ENCODE results near the gene HIVEP1.

Gene HIVEP1

GRCh38 chr6:11975353-11975977 lies 36.6 kb upstream of the HIVEP1 start:
- DNase-seq (ENCODE audit: low spot score): no peak
- no CpG with 5 or more reads among the region's 14 CpGs for WGBS, 2 donors (ENCODE audit: extremely low coverage in 2 of 2, insufficient read length in 2 of 2, insufficient replicate concordance in 1 of 2)
- Histone ChIP-seq H3K4ac (ENCODE audit: low read length) (no peak overlapping the region), H3K36me3 (replicated peaks in 1 of 2; ENCODE audit: control insufficient read depth in 2 of 2, insufficient read depth in 2 of 2, low read length in 2 of 2) (no peaks in the 10 kb centered on the region), H2BK5ac (ENCODE audit: low read length) (no peak overlapping the region), H3K9me3 (replicated peaks in 1 of 2; ENCODE audit: control insufficient read depth in 2 of 2, insufficient read depth in 1 of 2, low read depth in 1 of 2, low read length in 2 of 2) (no peaks in the 10 kb centered on the region), H2AK5ac (ENCODE audit: low read depth, low read length) (no peak overlapping the region), H2AFZ (ENCODE audit: low read length) (no peak overlapping the region), H3K4me1 (ENCODE audit: control insufficient read depth in 2 of 2, insufficient read depth in 1 of 2, low read depth in 1 of 2, low read length in 2 of 2) (no peaks in the 10 kb centered on the region), H3K9ac (ENCODE audit: low read depth, low read length, poor library complexity) (no peak overlapping the region), H2BK120ac (ENCODE audit: low read depth, low read length) (no peak overlapping the region), H3K23ac (ENCODE audit: low read depth, low read length, poor library complexity) (no peak overlapping the region), H3K4me3 (ENCODE audit: low read length in 2 of 2) (no peak overlapping the region), H2BK15ac (ENCODE audit: low read length) (no peak overlapping the region), H3K4me2 (ENCODE audit: insufficient read depth, low read length, poor library complexity, severe bottlenecking) (no peak overlapping the region), H4K8ac (ENCODE audit: low read depth, low read length) (no peak overlapping the region), H2BK12ac (ENCODE audit: low read length) (no peak overlapping the region), H3K27ac (replicated peaks; ENCODE audit: low read length) (no peak overlapping the region), H3K27me3 (ENCODE audit: control insufficient read depth in 3 of 3, insufficient read depth in 3 of 3, low read depth in 1 of 3, low read length in 3 of 3) (no peaks in the 10 kb centered on the region), H3K18ac (ENCODE audit: low read length) (no peak overlapping the region), H4K91ac (ENCODE audit: low read depth, low read length, poor library complexity) (no peak overlapping the region), H3K79me1 (ENCODE audit: low read depth, low read length) (no peaks in the 10 kb centered on the region), H3K14ac (ENCODE audit: low read length) (no peak overlapping the region)

GRCh38 chr6:11976489-11976888 lies 35.6 kb upstream of the HIVEP1 start:
- Histone ChIP-seq H2BK120ac (ENCODE audit: low read depth, low read length) (no peak overlapping the region), H3K23ac (ENCODE audit: low read depth, low read length, poor library complexity) (no peak overlapping the region), H4K91ac (ENCODE audit: low read depth, low read length, poor library complexity) (no peak overlapping the region), H4K8ac (ENCODE audit: low read depth, low read length) (no peak overlapping the region), H3K4me1 (ENCODE audit: control insufficient read depth in 2 of 2, insufficient read depth in 1 of 2, low read depth in 1 of 2, low read length in 2 of 2) (no peaks in the 10 kb centered on the region), H3K27me3 (ENCODE audit: control insufficient read depth in 3 of 3, insufficient read depth in 3 of 3, low read depth in 1 of 3, low read length in 3 of 3) (no peaks in the 10 kb centered on the region), H3K4me2 (ENCODE audit: insufficient read depth, low read length, poor library complexity, severe bottlenecking) (no peak overlapping the region), H2BK15ac (ENCODE audit: low read length) (no peak overlapping the region), H3K79me1 (ENCODE audit: low read depth, low read length) (no peaks in the 10 kb centered on the region), H3K27ac (replicated peaks; ENCODE audit: low read length) (no peak overlapping the region), H3K4me3 (ENCODE audit: low read length in 2 of 2) (no peak overlapping the region), H3K9me3 (replicated peaks in 1 of 2; ENCODE audit: control insufficient read depth in 2 of 2, insufficient read depth in 1 of 2, low read depth in 1 of 2, low read length in 2 of 2) (no peaks in the 10 kb centered on the region), H3K4ac (ENCODE audit: low read length) (no peak overlapping the region), H3K18ac (ENCODE audit: low read length) (no peak overlapping the region), H3K14ac (ENCODE audit: low read length) (no peak overlapping the region), H2BK12ac (ENCODE audit: low read length) (no peak overlapping the region), H2BK5ac (ENCODE audit: low read length) (no peak overlapping the region), H2AK5ac (ENCODE audit: low read depth, low read length) (no peak overlapping the region), H3K9ac (ENCODE audit: low read depth, low read length, poor library complexity) (no peak overlapping the region), H2AFZ (ENCODE audit: low read length) (peak overlapping the region; percentile 40), H3K36me3 (replicated peaks in 1 of 2; ENCODE audit: control insufficient read depth in 2 of 2, insufficient read depth in 2 of 2, low read length in 2 of 2) (no peaks in the 10 kb centered on the region)
- no peak for DNase-seq (ENCODE audit: low spot score)
- WGBS, 2 donors (ENCODE audit: extremely low coverage in 2 of 2, insufficient read length in 2 of 2, insufficient replicate concordance in 1 of 2): no CpG with 5 or more reads among the region's 1 CpG

- Histone ChIP-seq H3K14ac (ENCODE audit: low read length) (no peak overlapping the region), H3K9ac (ENCODE audit: low read depth, low read length, poor library complexity) (no peak overlapping the region), H3K4me1 (ENCODE audit: control insufficient read depth in 2 of 2, insufficient read depth in 1 of 2, low read depth in 1 of 2, low read length in 2 of 2) (no peaks in the 10 kb centered on the region), H3K4me2 (ENCODE audit: insufficient read depth, low read length, poor library complexity, severe bottlenecking) (no peak overlapping the region), H4K8ac (ENCODE audit: low read depth, low read length) (no peak overlapping the region), H3K18ac (ENCODE audit: low read length) (no peak overlapping the region), H2BK120ac (ENCODE audit: low read depth, low read length) (no peak overlapping the region), H2AK5ac (ENCODE audit: low read depth, low read length) (no peak overlapping the region), H3K27me3 (ENCODE audit: control insufficient read depth in 3 of 3, insufficient read depth in 3 of 3, low read depth in 1 of 3, low read length in 3 of 3) (no peaks in the 10 kb centered on the region), H3K27ac (replicated peaks; ENCODE audit: low read length) (no peak overlapping the region), H2AFZ (ENCODE audit: low read length) (no peak overlapping the region), H3K79me1 (ENCODE audit: low read depth, low read length) (no peaks in the 10 kb centered on the region), H3K36me3 (replicated peaks in 1 of 2; ENCODE audit: control insufficient read depth in 2 of 2, insufficient read depth in 2 of 2, low read length in 2 of 2) (no peaks in the 10 kb centered on the region), H3K23ac (ENCODE audit: low read depth, low read length, poor library complexity) (no peak overlapping the region), H4K91ac (ENCODE audit: low read depth, low read length, poor library complexity) (no peak overlapping the region), H2BK12ac (ENCODE audit: low read length) (no peak overlapping the region), H2BK15ac (ENCODE audit: low read length) (no peak overlapping the region), H2BK5ac (ENCODE audit: low read length) (no peak overlapping the region), H3K4me3 (ENCODE audit: low read length in 2 of 2) (no peak overlapping the region), H3K9me3 (replicated peaks in 1 of 2; ENCODE audit: control insufficient read depth in 2 of 2, insufficient read depth in 1 of 2, low read depth in 1 of 2, low read length in 2 of 2) (no peaks in the 10 kb centered on the region), H3K4ac (ENCODE audit: low read length) (no peak overlapping the region)
- no peak for DNase-seq (ENCODE audit: low spot score)
- whole genome bisulfite sequencing, 2 donors (ENCODE audit: extremely low coverage in 2 of 2, insufficient read length in 2 of 2, insufficient replicate concordance in 1 of 2): no CpG with 5 or more reads among the region's 5 CpGs
Observed at GRCh38 chr6:11977193-11977592, 34.9 kb upstream of the HIVEP1 start.

GRCh38 chr6:11977738-11978137 lies 34.4 kb upstream of the HIVEP1 start:
- no peaks in the 10 kb centered on the region for H3K36me3 ChIP-seq (replicated peaks in 1 of 2; ENCODE audit: control insufficient read depth in 2 of 2, insufficient read depth in 2 of 2, low read length in 2 of 2)
- H2BK12ac ChIP-seq (ENCODE audit: low read length): no peak overlapping the region
- H2AFZ ChIP-seq (ENCODE audit: low read length): no peak overlapping the region
- H3K27me3 ChIP-seq (ENCODE audit: control insufficient read depth in 3 of 3, insufficient read depth in 3 of 3, low read depth in 1 of 3, low read length in 3 of 3): no peaks in the 10 kb centered on the region
- WGBS, 2 donors (ENCODE audit: extremely low coverage in 2 of 2, insufficient read length in 2 of 2, insufficient replicate concordance in 1 of 2): no CpG with 5 or more reads among the region's 3 CpGs
- no peak overlapping the region for H3K23ac ChIP-seq (ENCODE audit: low read depth, low read length, poor library complexity)
- H3K4me1 ChIP-seq (ENCODE audit: control insufficient read depth in 2 of 2, insufficient read depth in 1 of 2, low read depth in 1 of 2, low read length in 2 of 2): no peaks in the 10 kb centered on the region
- H3K9ac ChIP-seq (ENCODE audit: low read depth, low read length, poor library complexity): no peak overlapping the region
- H3K27ac ChIP-seq (replicated peaks; ENCODE audit: low read length): no peak overlapping the region
- no peaks in the 10 kb centered on the region for H3K9me3 ChIP-seq (replicated peaks in 1 of 2; ENCODE audit: control insufficient read depth in 2 of 2, insufficient read depth in 1 of 2, low read depth in 1 of 2, low read length in 2 of 2)
- no peak overlapping the region for H3K14ac ChIP-seq (ENCODE audit: low read length)
- H3K4me2 ChIP-seq (ENCODE audit: insufficient read depth, low read length, poor library complexity, severe bottlenecking): no peak overlapping the region
- no peak overlapping the region for H3K4ac ChIP-seq (ENCODE audit: low read length)
- no peak overlapping the region for H4K91ac ChIP-seq (ENCODE audit: low read depth, low read length, poor library complexity)
- DNase-seq (ENCODE audit: low spot score): no peak
- H3K18ac ChIP-seq (ENCODE audit: low read length): no peak overlapping the region
- no peak overlapping the region for H2BK15ac ChIP-seq (ENCODE audit: low read length)
- no peaks in the 10 kb centered on the region for H3K79me1 ChIP-seq (ENCODE audit: low read depth, low read length)
- H2AK5ac ChIP-seq (ENCODE audit: low read depth, low read length): no peak overlapping the region
- H2BK5ac ChIP-seq (ENCODE audit: low read length): no peak overlapping the region
- no peak overlapping the region for H2BK120ac ChIP-seq (ENCODE audit: low read depth, low read length)
- no peak overlapping the region for H4K8ac ChIP-seq (ENCODE audit: low read depth, low read length)
- no peak overlapping the region for H3K4me3 ChIP-seq (ENCODE audit: low read length in 2 of 2)

All from neuronal stem cell (in vitro differentiated cells).